RWPE2 (cell line): Measurements from ENCODE around the gene FAM117B.

Experiments used
- ATAC-seq: fragments of 200-7000 bp; cut with Tn5 transposase; 3 replicates; pipeline ENCODE4 v1.9.1; 2021; ENCODE audit warnings: low read depth
- DNase-seq: peaks from one replicate; pipeline ENCODE4 v3.0.0-alpha.2; 2020; ENCODE audit warnings: low spot score
- H3K27ac ChIP-seq: fragments of 450-650 bp; 2 replicates; pipeline ENCODE4 v1.5.1; 2017; ENCODE audit warnings: mild to moderate bottlenecking; ENCODE audit not compliant: poor library complexity, severe bottlenecking
- H3K27me3 ChIP-seq: fragments of 250-450 bp; sonication (Bioruptor Pico); 2 replicates; pipeline ENCODE4 v1.5.1; 2021; ENCODE audit warnings: mild to moderate bottlenecking, moderate library complexity; ENCODE audit not compliant: insufficient read depth, poor library complexity, severe bottlenecking
- H3K36me3 ChIP-seq: fragments of 250-450 bp; sonication (Bioruptor Pico); 2 replicates; pipeline ENCODE4 v1.5.1; 2020; ENCODE audit warnings: low read depth, mild to moderate bottlenecking, moderate library complexity
- H3K4me1 ChIP-seq: fragments of 250-450 bp; sonication (Bioruptor Pico); 2 replicates; pipeline ENCODE4 v1.5.1; 2021; ENCODE audit warnings: mild to moderate bottlenecking, moderate library complexity; ENCODE audit not compliant: insufficient read depth, poor library complexity, severe bottlenecking
- H3K4me3 ChIP-seq: fragments of 250-450 bp; sonication (Bioruptor Pico); 2 replicates; pipeline ENCODE4 v1.5.1; 2021; ENCODE audit warnings: mild to moderate bottlenecking, moderate library complexity; ENCODE audit not compliant: severe bottlenecking
- H3K9me3 ChIP-seq: fragments of 250-450 bp; sonication (Bioruptor Pico); 2 replicates; pipeline ENCODE4 v1.5.1; 2021; ENCODE audit warnings: mild to moderate bottlenecking, moderate library complexity; ENCODE audit not compliant: severe bottlenecking
- TF ChIP-seq, protein P1 (sequence below): fragments of 450-650 bp; IDR thresholded peaks from one replicate; pipeline ENCODE4 v1.5.1; 2017; ENCODE audit warnings: mild to moderate bottlenecking, moderate library complexity; ENCODE audit not compliant: poor library complexity, severe bottlenecking

FAM117B gene

DNA sequence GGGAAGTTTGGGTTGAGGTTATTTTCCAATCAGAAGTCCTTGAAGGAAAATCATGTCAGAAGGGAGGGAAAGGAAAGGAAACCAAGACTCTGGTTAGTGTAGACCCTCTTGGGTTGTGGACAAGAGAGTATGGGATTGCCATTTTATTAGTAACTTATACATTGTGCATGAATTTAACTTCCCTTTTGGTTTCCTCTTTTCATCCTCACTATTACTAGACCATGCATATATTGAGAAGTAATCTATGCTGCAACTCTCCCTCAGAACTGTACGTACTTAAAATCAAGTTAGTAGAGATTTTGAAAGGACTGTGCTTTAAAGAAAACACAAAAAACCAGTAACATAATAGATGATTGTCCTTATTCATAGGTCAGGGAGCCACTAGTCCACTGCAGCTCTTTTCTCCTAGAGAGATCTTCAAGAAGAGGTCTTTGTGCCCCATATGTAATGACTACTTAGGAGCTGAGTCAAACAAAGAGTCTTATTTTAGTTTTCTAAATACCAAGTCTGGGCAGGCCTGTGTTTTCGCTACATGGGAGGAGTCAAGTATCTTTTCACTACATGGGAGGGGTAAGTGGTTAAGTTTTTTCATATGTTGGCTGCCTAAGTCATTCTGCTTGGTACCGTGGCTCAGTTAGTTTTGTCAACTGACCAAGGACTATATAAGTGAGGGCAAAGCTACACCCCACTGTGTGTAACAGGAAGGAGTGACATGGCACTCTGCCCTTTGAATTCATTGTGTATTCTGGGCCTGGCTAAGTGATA, 25.2 kb upstream of the FAM117B start:
- peaks cover 3% of the 10 kb centered on the region for H3K4me1 ChIP-seq
- ATAC-seq (peak; percentile 64; the same call in 1 of the 3 replicates), DNase-seq (no peak)
- no peaks in the 10 kb centered on the region for H3K9me3 ChIP-seq
- no peak overlapping the region for H3K4me3 ChIP-seq
- no peaks in the 10 kb centered on the region for H3K27me3 ChIP-seq
- H3K27ac ChIP-seq = no peak overlapping the region
- TF ChIP-seq, protein P1, sequence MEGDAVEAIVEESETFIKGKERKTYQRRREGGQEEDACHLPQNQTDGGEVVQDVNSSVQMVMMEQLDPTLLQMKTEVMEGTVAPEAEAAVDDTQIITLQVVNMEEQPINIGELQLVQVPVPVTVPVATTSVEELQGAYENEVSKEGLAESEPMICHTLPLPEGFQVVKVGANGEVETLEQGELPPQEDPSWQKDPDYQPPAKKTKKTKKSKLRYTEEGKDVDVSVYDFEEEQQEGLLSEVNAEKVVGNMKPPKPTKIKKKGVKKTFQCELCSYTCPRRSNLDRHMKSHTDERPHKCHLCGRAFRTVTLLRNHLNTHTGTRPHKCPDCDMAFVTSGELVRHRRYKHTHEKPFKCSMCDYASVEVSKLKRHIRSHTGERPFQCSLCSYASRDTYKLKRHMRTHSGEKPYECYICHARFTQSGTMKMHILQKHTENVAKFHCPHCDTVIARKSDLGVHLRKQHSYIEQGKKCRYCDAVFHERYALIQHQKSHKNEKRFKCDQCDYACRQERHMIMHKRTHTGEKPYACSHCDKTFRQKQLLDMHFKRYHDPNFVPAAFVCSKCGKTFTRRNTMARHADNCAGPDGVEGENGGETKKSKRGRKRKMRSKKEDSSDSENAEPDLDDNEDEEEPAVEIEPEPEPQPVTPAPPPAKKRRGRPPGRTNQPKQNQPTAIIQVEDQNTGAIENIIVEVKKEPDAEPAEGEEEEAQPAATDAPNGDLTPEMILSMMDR = no peak
- H3K36me3 ChIP-seq = no peaks in the 10 kb centered on the region

DNA sequence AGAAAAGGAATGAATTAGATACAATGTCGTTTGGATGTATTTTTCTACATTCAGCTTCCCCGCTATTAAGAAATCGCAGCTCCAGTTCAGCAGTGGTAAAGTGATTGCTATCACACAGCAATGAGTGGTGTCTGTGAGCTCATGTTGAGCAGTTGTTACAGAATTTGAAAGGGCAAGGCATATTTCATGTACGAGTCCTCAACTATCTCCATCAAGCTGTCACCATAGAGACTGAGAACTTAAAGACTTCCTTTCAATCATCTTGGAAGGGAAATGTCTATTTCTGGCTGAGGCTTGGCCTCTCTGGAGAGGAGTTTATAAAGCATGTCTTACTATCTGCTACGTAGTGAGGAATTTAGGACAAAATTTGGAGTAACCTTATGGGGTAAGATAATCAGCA, 24.4 kb upstream of the FAM117B start:
- DNase-seq = no peak
- ATAC-seq = no peak
- Histone ChIP-seq H3K27ac (no peak overlapping the region), H3K4me1 (peaks cover 3% of the 10 kb centered on the region), H3K36me3 (no peaks in the 10 kb centered on the region), H3K4me3 (no peak overlapping the region), H3K9me3 (no peaks in the 10 kb centered on the region), H3K27me3 (no peaks in the 10 kb centered on the region)
- TF ChIP-seq, protein P1 = no peak

DNA sequence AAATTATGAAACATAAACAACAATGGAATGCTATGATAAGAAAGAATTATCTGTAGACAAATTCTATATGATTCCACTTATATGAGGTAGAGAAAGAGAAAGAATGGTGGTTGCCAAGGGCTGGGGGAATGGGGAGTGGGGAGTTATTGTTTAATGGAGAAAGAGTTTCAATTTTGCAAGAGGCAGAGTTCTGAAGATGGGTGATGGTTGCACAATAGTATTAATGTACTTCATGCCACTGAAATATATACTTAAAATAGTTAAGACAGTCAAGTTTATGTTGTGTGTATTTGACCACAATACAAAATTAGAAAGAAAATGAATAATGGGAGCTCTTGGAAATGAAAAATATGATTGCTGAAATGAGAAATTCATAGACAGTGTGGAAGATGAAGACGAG, 22.6 kb upstream of the FAM117B start:
- H3K9me3 ChIP-seq = no peaks in the 10 kb centered on the region
- DNase-seq = no peak
- TF ChIP-seq, protein P1 = no peak
- H3K4me1 ChIP-seq = peaks cover 3% of the 10 kb centered on the region
- no peaks in the 10 kb centered on the region for H3K36me3 ChIP-seq
- no peak overlapping the region for H3K27ac ChIP-seq
- no peak overlapping the region for H3K4me3 ChIP-seq
- no peaks in the 10 kb centered on the region for H3K27me3 ChIP-seq
- no peak for ATAC-seq

DNA sequence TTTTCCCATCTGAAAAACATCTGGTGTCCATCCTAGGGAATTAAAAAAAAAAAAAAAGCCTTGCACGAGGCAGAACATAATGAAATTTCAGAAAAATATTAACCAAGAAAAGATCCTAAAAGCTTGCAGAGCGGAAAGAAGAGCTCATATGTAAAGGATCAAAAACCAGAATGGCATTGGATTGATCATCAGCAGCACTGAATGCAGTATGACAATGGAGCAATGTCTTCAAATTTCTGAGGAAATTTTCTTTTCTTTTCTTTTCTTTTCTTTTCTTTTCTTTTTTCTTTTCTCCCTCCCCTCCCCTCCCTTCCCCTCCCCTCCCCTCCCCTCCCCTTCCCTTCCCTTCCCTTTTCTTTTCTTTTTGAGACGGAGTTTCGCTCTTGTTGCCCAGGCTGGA, 21.3 kb upstream of the FAM117B start:
- Histone ChIP-seq H3K4me1 (peaks cover 3% of the 10 kb centered on the region), H3K27ac (no peak overlapping the region), H3K36me3 (no peaks in the 10 kb centered on the region), H3K4me3 (no peak overlapping the region), H3K9me3 (no peaks in the 10 kb centered on the region), H3K27me3 (no peaks in the 10 kb centered on the region)
- TF ChIP-seq, protein P1 = no peak
- DNase-seq = no peak
- ATAC-seq = no peak

DNA sequence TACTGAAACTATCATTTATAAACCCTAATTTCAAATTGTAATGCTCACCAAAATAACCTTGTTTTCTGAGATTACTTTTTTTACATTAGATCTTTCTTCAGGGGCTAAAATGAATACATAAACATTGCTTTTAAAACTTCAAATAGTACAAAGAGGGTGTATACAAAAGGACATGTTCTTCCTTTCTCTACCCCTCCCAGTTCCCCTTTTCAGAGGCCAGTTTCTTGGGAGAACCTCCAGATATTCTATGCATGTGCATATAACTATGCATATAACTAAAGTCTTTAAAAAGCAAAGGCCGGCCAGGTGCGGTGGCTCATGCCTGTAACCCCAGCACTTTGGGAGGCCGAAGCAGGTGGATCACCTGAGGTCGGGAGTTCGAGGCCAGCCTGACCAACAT, 10.6 kb upstream of the FAM117B start:
- TF ChIP-seq, protein P1 = no peak

More for the DNA sequence above, 10.6 kb upstream of the FAM117B start:
- Histone ChIP-seq H3K4me3 (no peak overlapping the region), H3K9me3 (no peaks in the 10 kb centered on the region), H3K4me1 (no peaks in the 10 kb centered on the region), H3K36me3 (no peaks in the 10 kb centered on the region), H3K27ac (no peak overlapping the region), H3K27me3 (no peaks in the 10 kb centered on the region)
- DNase-seq (no peak), ATAC-seq (no peak)
